Fibroblast of peridontal ligament (primary cell): ENCODE results near the gene HVCN1.

Experiments used
- DNase-seq: peaks from one replicate; pipeline ENCODE4 v3.0.0-alpha.2; 2010; ENCODE audit errors: extremely low read depth

The HVCN1 gene

DNA sequence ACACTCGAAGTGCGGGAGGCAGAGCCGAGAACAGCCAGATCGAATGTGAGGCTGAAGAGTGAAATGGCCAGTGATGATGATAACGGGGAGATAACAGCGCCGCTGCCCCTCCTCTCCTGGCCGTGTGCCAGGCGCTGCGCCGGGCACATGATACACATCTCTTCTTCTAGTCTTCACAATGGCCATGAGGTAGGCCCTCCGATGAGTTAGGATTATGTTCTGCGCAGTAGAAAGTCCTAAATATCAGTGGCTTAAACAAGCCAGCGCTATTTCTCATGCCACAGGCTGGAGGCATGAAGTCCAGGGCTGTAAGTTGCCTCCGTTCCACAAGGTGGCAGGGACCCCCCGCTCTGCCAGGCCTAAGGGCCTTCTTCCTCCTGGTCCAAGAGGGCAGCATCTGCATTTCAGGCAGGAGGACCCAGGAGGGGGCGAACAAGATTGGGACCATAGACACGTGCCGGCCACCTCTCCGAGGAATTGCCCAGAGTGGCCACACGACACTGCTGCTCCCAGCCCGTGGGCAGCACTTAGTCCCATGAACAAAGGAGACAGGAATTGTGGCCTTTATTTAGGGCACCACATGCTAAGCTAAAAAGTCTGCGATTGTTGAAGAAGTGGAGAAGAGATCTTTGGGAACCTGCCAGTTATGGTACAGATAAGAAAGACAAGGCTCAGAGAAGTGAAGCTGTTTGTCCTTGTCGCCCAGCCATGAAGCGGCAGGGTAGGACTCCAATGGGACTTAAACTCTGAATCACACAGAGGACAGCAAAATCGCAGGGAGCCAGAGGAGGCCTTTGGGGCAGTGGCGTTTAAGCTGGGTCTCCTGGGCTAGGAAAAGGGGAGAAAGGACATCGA, 10.9 kb upstream of the HVCN1 start:
- DNase-seq: no peak

DNA sequence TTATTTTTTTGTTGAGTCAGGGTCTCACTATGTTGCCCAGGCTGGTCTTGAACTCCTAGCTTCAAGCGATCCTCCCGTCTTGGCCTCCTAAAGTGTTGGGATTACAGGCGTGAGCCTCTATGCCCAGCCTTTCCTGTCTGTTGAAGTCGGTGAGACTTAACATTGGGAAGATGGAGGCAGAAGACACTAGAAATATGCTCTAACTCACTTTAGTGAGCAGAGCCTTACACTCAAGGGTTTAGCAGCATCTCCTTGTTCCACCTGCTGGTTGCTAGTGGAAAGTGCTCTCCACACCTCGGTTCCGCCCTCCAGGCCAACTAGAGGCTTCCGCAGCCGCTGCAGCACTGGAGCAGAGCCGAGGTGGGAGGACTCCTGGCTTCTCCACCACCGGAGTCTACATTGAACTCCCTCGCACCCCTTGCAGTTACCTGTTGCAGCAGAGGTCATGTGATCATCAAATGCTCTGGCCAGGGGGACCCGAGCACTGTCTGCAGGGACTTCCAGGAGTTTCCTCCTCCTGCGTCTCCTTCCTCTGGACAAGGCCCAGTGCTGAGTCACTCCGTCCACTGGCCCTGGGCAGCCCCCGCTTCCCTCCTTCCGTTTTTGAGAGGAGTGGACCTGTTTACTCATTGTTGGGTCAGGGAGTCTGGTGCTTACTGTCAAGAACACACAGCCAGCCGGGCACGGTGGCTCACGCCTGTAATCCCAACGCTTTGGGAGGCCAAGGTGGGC, 9.4 kb upstream of the HVCN1 start:
- DNase-seq: peak; percentile 54

DNA sequence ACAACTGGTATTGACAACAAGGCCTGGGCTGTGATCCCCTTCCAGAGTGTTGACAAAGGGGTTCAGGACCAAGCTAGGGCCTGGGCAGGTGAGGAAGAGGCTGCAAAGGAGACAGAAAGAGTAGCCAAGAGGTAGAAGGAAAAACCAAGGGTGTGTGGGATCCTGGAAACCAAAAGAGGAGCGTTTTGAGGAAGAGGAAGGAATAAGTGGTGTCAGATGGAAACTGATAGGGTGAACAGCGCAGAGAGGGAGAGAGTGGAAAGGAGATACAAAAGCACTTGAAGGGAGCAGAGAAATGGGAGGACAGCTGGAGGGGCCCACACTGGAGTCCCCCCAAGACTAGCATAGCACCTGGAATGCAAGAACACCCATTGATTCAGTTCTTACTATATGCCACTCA, 8.3 kb upstream of the HVCN1 start:
- DNase-seq: no peak

DNA sequence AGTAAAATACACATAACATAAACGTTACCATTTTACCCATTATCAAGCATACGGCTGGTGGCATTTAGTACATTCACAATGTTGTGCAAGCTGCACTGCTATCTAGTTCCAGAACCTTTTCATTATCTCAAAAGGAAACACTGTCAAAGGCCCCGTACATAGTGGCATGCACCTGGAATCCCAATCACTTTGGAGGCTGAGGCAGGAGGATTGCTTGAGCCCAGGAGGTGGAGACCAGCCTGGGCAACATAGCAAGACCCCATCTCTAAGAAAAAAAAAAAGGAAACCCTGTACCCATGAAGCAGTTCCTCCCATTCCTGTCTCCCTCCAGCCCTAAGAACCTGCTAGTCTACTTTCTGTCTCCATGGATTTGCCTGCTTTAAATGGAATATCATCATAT, 7.4 kb upstream of the HVCN1 start:
- DNase-seq: no peak

DNA sequence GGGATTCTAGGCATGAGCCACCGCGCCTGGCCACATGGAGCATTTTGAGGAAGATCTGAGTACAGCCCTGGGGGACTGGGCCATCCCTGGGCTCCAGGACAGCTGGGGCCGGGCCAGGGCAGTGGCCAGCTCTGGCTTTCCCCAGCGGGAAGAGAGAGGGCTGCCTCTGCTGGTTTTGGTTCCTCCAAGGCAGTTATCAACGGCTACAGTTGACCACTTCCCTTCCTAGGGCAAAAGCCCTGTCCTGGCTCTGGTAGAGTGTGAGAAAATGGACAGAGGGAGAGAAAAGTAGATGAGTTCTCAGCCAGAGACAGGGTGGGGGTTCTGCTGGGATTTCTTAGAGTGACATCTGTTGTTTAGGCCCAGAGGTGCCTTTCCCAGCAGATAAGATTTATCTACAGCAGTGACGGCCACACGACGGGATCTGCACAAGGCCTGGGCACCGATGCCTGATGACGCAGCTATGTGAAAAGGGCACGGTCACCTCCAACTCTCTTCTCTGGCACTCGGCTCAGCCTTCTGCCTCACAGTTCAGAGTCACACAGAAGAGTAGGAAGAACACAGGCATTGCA, 5.5 kb upstream of the HVCN1 start:
- DNase-seq: no peak

DNA sequence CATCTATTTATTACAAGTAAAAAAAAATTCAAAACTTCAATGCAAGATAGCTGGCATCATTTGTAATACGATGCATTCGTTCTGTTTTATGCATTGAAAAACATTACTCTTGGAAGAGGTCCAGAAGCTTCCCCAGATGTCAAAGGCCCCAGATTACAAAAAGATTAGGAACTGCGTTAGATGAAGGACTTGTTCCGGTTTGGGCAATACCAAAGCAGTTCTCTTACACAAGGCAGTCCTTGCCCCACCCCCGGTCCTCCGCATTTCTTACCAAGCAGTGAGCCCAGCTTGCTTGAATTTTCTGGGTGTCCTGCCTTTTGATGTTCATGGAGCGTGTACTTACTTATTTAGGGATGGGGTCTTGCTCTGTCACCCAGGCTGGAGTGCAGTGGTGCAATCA, 4.8 kb upstream of the HVCN1 start:
- DNase-seq: no peak

DNA sequence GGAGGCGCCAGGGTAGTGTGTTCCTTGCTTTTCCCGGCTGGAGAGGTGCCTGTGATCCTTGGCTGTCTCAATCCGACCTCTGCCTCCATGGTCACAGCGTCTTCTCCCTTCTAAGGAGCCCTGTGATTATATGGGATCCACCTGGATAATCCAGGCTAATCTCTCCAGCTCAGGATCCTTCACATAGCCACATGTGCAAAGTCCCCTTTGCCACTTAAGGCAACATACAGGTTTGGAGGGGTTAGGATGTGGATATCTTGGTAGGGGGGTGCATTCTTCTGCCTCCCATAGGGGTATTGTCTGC, 1.2 kb upstream of the HVCN1 start:
- no peak for DNase-seq

DNA sequence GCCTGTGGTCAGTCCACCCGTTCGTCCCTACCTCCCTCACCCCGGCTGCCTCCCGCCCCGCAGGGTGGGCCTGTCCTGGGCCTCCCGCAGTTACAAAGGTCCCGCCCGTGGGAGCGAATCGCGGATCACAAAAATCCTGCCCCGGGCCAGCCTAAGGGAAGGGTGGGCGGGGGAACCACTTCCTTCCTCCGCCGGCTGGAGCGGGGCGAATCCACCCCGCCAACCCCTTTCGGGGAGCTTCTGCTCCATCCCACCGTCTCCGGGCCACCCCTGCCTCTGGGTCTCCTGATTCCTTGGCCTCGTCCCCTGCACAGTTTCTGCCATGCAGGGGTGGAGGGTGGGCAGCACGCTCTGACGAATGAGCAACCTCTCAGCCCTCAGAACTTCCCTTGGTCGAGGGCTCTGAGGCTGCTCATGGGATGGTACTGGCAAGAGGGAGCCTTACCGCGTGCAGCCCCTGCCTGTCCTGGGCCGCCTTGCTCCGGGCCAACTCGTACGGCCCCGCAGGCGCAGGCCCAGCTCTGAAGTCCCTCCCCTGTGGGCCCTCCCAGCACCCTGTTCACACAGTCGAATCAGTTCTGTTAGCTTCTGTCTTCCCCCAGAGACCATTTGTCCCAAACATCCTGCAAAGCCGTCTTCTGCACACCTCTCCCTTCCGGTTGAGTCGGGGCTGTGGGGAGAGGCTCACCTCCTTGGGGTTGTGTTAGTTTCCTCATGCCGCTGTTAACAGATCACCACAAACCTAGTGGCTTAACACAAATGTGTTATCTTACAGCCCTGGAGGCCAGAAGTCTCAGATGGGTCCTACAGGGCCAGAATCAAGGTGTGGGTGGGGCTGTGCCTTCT, 589 bp upstream of the HVCN1 start:
- DNase-seq: peak; percentile 8

DNA sequence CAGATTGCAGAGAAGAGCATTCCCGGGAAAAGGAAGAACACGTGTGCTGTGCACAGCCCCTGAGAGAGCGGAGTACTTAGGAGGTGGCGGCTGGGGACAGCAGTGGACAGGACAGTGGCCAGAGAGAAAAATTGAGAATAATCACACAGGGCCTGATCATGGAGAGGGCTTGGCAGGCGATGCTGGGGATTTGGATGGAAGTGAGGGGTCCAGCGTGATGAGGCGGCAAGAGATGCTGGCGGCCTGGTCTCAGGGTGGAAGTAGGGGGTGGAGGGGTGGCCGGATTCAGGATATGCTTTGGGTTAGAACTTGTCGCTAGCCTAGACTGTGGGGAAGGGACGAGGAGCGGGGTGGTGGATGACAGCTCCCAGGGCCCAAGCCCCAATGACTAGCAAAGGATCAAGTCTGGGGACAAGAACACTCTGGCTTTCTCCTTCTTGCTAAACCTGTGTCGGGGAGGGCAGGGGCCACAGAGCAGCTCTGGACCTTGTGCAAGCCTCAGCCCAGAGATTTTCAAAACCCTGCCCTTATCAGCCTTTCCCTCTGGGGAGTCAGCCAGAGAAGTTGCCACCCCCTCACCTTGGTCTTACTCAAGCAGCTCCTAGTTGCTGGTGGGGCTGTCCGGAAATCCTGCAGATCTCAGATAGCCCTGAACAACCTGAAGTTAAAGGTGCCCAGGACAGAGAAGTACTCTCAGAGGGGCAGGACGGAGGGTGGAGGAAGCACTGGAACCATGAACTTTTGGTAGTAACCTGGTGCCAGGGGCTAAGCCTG, 1.3 kb downstream of the HVCN1 start:
- no peak for DNase-seq

DNA sequence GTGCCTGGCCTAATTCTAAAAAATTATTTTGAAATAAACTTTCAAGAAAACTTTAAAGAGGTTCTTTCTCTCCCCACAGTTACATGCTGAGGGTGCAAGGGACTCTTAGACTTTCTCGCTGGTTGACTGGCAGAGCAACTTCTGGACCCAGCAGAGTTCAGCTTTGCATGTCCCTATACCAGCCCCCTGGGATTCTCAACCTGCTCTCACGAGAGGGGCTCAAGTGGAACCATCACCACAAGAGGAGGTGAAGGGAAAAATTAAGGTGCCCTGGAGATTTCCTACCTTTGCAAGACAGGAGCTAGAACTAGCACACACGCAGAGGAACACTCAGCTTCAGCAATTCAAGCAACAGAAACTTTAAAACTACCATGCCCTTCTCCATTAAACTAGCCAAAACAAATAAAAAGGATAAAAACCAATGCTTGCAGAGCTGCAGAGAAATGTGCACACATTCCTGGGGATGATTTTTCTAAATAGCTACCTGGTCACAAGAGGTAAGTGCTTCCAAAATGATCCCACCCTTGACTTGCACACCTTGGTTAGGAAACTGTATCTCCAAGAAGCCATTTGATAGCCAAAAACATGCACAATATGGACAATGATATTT, 2.5 kb downstream of the HVCN1 start:
- no peak for DNase-seq

DNA sequence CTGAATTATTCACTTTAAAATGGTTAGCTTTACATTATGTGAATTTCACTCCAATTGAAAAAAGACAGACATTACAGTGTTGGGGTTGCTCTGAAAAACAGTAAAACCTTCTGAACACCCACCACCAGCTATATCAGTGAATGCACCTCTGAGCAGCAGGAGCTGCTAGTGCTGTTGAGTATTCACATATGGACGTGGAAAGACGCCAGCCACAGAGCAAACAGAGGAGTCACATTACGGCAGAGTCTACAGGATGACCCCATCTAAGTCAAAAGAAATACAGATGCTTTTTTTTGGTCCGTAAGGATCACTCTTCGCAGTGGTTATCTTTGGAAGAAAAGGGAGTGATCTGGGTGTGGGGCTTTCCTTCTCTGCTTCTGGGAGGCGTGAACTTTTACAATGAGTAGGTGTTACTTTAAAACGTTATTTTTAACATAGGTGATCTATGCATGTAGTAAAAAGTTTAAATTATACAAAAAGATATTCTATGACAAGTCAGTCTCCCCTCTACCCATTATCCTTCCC, 4.5 kb downstream of the HVCN1 start:
- DNase-seq: peak; percentile 13

DNA sequence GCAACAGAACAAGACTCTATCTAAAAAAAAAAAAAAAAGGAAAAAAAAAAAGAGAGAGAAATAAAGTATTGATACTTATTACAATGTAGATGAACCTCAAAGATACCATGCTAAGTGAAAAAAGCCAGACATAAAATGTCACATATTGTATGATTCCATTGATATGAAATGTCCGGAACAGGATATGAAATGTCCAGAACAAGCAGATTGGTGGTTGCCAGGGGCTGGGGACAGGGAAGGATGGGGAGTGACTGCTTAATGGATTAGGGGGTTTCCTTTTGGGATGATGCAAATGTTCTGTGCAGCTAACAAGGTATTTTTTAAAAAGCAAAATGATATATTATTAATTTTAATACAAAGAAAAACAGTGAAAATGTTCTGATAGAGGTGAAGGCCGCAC, 5.0 kb downstream of the HVCN1 start:
- DNase-seq: no peak

DNA sequence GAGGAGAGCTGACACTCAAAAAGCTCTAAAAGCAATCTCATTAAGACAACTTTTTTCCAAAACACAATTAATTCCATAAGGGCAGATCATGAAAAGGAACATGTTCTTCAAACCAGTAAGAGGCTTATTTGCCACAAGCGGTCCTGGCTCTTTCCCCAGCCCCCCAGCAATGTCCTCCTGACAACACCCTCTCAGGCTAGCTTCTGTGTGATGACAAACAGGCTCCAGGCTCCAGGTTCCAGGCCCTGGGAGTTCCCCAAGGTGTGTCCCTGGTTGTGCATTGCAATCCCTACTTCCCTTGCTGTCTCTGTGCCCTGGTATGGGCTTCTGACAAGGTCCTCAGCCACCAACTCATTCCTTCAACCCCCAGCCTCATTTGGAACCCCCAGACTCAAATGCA, 8.9 kb downstream of the HVCN1 start:
- no peak for DNase-seq

DNA sequence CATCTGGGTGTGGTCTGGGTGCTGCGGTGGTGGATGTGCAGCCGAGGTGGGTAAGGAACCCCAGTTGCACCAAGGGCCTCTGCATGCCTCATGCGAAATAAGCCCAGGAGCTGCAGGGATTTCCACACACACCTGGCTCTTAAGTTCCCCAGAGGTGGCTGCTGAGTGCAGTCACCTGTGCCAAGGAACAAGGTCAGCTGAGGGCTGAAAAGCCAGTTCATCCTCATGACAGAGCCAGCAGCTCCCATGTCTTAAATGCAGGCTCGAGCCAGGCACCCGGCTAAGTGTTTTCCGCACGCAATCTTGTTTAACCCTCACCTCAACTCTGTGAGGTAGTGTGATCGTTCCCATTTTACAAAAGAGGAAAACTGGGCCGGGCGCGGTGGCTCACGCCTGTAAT, 9.7 kb downstream of the HVCN1 start:
- DNase-seq: no peak

DNA sequence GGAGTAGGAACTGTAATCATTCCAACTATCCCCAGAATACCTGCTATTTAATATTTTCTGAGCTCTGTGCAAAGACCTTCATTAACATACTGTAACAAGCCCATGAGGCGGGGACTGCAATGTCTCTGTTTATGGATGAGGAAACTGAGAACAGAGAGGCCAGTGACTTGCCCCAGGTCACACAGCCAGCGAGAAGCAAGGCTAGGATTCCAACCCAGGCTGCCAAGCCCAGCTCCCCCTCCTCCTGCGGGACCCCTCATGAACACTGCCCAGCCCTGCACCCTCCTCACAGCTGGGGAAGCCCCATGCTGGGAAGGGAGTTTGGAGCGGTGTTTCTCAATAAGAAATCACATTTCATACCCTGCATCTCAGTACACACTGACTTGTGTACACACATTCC, 10.9 kb downstream of the HVCN1 start:
- no peak for DNase-seq

DNA sequence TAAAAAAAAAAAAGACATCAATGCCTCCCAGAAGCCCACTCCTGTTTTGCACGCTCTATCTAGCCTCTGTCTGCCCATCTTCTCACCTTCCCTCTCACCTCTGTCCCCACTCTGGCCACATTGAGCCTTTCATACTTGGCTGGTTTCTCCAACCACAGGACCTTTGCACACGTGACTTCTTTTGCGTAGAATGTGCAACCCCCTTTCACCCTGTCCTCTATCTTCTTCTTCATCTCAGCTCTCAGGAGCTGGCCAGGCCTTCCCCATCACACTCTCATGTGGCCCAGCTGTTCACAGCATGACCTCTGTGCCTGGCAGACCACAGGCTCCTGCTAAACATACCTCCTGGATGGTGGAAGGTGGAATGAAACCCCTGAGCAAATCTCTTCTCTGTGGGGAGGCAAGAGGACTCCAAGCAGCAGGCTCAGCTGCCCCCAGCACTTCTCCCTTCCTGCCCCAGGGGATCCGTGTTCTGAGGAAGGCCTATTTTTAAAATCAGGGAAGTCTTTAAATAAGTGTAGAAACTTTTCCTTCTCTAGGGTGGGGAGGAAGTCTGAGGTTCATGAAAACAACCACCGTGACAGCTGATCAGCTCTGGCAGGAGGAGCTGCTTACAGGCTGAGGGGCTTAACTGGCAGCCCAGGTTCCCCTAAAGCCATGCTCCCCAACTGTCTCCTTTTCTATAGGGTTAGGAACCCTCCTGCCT, 11.6 kb downstream of the HVCN1 start:
- DNase-seq: no peak

DNA sequence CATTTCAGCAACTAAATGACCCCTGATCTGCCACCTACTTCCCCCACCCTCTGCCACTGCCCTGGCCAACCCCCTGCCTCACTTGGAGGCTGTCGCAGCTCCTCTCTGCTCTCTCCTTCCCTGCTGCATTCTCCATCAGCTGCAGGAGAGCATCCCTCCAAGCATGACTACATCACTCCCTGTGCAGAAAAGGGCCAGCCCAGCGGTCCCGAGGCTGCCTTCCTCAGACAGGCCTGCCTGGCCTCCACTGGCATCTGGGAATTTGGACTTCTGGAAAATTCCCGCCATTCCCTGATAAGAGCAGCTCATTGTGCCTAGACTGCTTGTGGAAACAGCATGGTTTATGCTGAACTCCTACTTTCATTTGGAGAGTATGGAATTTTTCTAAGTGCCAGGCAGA, 12.7 kb downstream of the HVCN1 start:
- DNase-seq: no peak

DNA sequence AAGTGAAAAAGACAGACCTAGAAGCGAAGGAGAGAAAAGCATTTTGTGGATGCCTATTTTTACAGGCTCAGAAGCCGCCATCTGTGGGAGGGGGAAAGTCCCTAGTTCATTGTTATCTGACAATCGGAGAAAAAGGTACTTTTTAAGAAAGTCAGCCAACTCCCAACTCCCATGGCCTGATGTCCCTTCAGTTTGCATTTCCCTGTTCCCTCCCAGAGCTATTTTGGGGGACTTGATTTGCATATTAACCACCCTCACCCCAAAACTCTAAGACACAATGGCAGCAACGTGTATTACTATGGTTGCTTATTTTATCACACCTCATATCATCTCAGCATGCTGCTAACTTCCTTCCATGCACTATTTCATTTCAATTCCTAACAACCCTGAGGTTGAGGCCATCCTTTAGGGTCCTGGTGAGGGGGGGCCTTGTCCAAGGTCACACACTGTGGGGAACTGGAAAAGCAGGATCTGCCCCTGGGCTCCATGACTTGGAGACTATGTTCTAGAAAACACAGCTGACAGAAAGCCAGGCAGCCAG, 18.7 kb downstream of the HVCN1 start:
- no peak for DNase-seq

DNA sequence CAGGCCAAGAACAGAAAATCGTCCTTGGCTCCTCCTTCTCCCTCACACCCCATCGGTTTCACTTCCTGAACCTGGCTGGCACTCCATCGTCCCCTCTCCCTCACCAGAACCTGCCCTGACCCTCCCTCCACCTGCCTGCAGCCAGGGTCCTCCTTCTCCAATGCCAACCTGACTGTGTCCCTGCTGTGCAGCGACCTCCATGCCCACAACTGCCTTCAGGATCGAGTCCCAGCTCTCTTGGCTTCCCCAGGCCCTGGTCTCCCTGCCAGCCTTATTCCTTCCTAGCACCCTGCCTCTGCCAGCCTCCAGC, 19.8 kb downstream of the HVCN1 start:
- no peak for DNase-seq
